HG03342 (cell line): ENCODE data around the gene POU2F1.
"Not testable (repeated sequence)": the region's sequence is repeated elsewhere in the genome, so short reads cannot be mapped to it uniquely, and the experiment has no call there.

Experiments used
- ATAC-seq: cut with Tn5 transposase; IDR thresholded peaks from one replicate; pipeline ENCODE4 v1.9.1; 2021; ENCODE audit warnings: mild to moderate bottlenecking, moderate library complexity; ENCODE audit not compliant: unreplicated experiment

Gene POU2F1

GRCh38 chr1:167230437-167230836 is 9.8 kb downstream of the POU2F1 start:
- no peak for ATAC-seq

- no peak for ATAC-seq
Observed at GRCh38 chr1:167231873-167232450, 11.3 kb downstream of the POU2F1 start.

- ATAC-seq: no peak
Observed at GRCh38 chr1:167232801-167233200, 12.1 kb downstream of the POU2F1 start.

GRCh38 chr1:167233373-167233772 is 12.7 kb downstream of the POU2F1 start:
- no peak for ATAC-seq

GRCh38 chr1:167237000-167237399 is 16.3 kb downstream of the POU2F1 start:
- ATAC-seq: no peak

- no peak for ATAC-seq
Observed at GRCh38 chr1:167238713-167239112, 18.0 kb downstream of the POU2F1 start.

GRCh38 chr1:167239257-167239656 is 18.6 kb downstream of the POU2F1 start:
- ATAC-seq: no peak

- ATAC-seq: no peak
Observed at GRCh38 chr1:167244244-167244643, 23.6 kb downstream of the POU2F1 start.

- ATAC-seq: not testable (repeated sequence)
Observed at GRCh38 chr1:167245168-167245567, 24.5 kb downstream of the POU2F1 start.

- no peak for ATAC-seq
Observed at GRCh38 chr1:167246971-167247370, 26.3 kb downstream of the POU2F1 start.

GRCh38 chr1:167247754-167248153 is 27.1 kb downstream of the POU2F1 start:
- ATAC-seq: no peak

- ATAC-seq: no peak
Observed at GRCh38 chr1:167248707-167249642, 28.3 kb downstream of the POU2F1 start.

GRCh38 chr1:167249702-167250101 is 29.0 kb downstream of the POU2F1 start:
- peak; percentile 59 for ATAC-seq

GRCh38 chr1:167250482-167250881 is 29.8 kb downstream of the POU2F1 start:
- no peak for ATAC-seq

- no peak for ATAC-seq
Observed at GRCh38 chr1:167251472-167251871, 30.8 kb downstream of the POU2F1 start.

GRCh38 chr1:167252986-167253385 is 32.3 kb downstream of the POU2F1 start:
- ATAC-seq: no peak

- no peak for ATAC-seq
Observed at GRCh38 chr1:167258858-167259257, 38.2 kb downstream of the POU2F1 start.

GRCh38 chr1:167262836-167263235 is 42.1 kb downstream of the POU2F1 start:
- ATAC-seq: no peak

GRCh38 chr1:167263344-167263743 is 42.7 kb downstream of the POU2F1 start:
- ATAC-seq: no peak

GRCh38 chr1:167263819-167264464 is 43.3 kb downstream of the POU2F1 start:
- no peak for ATAC-seq

- no peak for ATAC-seq
Observed at GRCh38 chr1:167266965-167267364, 46.3 kb downstream of the POU2F1 start.

- no peak for ATAC-seq
Observed at GRCh38 chr1:167268347-167268787, 47.7 kb downstream of the POU2F1 start.
